Colonic mucosa (tissue), 4 donors: Measurements from ENCODE around the gene ILF2. TPM values are rescaled to one million over a fixed set of nuclear protein-coding genes. Genes with fewer than 3 reads are reported as not detected.

Experiments used
- DNase-seq: peaks from one replicate; pipeline ENCODE4 v3.0.0-alpha.2; 2020
- H3K27ac ChIP-seq: fragments of 200-600 bp; one replicate; pipeline ENCODE4 v1.8.0; 2021
- H3K27me3 ChIP-seq: fragments of 200-600 bp; one replicate; pipeline ENCODE4 v1.8.0; 2021
- H3K36me3 ChIP-seq: fragments of 200-600 bp; one replicate; pipeline ENCODE4 v1.8.0; 2021
- H3K4me1 ChIP-seq: fragments of 200-600 bp; one replicate; pipeline ENCODE4 v1.8.0; 2021; ENCODE audit warnings: mild to moderate bottlenecking
- H3K4me3 ChIP-seq: fragments of 200-600 bp; one replicate; pipeline ENCODE4 v1.8.0; 2021
- H3K9ac ChIP-seq, 2 donors: one replicate each; pipeline ENCODE4 v1.7.0; 2013; ENCODE audit warnings: control low read depth in 2 of 2, low read depth in 2 of 2, low read length in 2 of 2
- H3K9me3 ChIP-seq: fragments of 200-600 bp; one replicate; pipeline ENCODE4 v1.8.0; 2021
- intact Hi-C: fragments of 100-400 bp; cut with DNase I; formaldehyde crosslinking; loops from one replicate; pipeline ENCODE4 v1.14.1; 2022
- microRNA-seq: library from miRNA; unstranded; fragments of <30 nt; microRNA quantifications from one replicate; pipeline ENCODE4, GENCODE V29; 2019
- total RNA-seq, 2 donors: library from RNA; stranded (reverse); fragmentation: NEBNext Ultra II Directional in 1 of 2; extraction: Animal tissue kit (Norgen Biotek cat#: 25700) in 1 of 2; gene quantifications; one replicate each; pipeline ENCODE4 v1.2.1, GENCODE V29; 2021
- TF ChIP-seq, protein P1 (sequence below): fragments of 200-600 bp; IDR thresholded peaks from one replicate; pipeline ENCODE4 v1.8.0; 2022; ENCODE audit warnings: antibody characterized with exemption, mild to moderate bottlenecking
- donor health status: healthy.
- donor health status: DM: no; HTN: no; CAD: no.
- donor health status: DM: no; HTN: no; CAD: no.

ILF2 gene
- total RNA-seq, 2 donors from 2014 or later, result 105 to 171 TPM

DNA sequence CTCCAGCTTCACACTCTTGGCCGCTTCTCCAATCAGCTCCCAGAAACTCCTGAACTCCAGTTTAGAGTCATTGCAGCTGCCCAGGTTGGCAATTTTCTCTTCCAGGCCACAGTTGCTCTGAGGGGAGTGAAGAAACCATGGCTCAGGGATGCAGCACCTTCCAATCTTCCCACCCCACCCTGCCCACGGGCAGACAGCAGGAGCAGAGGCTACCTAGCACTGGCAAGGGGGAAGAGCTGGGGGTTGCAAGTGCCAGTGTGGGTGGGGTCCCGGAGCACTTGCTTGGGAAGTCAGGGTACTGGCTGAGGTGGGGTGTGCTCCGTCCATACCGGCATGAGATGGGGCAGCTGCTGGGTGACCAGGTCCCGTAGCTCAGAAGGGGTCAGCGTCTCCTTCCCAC, 55.9 kb downstream of the ILF2 start:
- no peak for DNase-seq
- Histone ChIP-seq H3K4me1 (peaks cover 10% of the 10 kb centered on the region), H3K36me3 (no peaks in the 10 kb centered on the region), H3K4me3 (peak overlapping the region; percentile 29), H3K27me3 (no peaks in the 10 kb centered on the region), H3K27ac (peak overlapping the region; percentile 67), H3K9ac (peak overlapping the region in 1 of 2 donors; percentile 64), H3K9me3 (no peaks in the 10 kb centered on the region)
- intact Hi-C loops, result loop anchor here (5.0 kb wide), 1 partner anchor 103 kb away; no protein-coding TSS in a partner anchor
- TF ChIP-seq, protein P1, sequence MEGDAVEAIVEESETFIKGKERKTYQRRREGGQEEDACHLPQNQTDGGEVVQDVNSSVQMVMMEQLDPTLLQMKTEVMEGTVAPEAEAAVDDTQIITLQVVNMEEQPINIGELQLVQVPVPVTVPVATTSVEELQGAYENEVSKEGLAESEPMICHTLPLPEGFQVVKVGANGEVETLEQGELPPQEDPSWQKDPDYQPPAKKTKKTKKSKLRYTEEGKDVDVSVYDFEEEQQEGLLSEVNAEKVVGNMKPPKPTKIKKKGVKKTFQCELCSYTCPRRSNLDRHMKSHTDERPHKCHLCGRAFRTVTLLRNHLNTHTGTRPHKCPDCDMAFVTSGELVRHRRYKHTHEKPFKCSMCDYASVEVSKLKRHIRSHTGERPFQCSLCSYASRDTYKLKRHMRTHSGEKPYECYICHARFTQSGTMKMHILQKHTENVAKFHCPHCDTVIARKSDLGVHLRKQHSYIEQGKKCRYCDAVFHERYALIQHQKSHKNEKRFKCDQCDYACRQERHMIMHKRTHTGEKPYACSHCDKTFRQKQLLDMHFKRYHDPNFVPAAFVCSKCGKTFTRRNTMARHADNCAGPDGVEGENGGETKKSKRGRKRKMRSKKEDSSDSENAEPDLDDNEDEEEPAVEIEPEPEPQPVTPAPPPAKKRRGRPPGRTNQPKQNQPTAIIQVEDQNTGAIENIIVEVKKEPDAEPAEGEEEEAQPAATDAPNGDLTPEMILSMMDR, result no peak

DNA sequence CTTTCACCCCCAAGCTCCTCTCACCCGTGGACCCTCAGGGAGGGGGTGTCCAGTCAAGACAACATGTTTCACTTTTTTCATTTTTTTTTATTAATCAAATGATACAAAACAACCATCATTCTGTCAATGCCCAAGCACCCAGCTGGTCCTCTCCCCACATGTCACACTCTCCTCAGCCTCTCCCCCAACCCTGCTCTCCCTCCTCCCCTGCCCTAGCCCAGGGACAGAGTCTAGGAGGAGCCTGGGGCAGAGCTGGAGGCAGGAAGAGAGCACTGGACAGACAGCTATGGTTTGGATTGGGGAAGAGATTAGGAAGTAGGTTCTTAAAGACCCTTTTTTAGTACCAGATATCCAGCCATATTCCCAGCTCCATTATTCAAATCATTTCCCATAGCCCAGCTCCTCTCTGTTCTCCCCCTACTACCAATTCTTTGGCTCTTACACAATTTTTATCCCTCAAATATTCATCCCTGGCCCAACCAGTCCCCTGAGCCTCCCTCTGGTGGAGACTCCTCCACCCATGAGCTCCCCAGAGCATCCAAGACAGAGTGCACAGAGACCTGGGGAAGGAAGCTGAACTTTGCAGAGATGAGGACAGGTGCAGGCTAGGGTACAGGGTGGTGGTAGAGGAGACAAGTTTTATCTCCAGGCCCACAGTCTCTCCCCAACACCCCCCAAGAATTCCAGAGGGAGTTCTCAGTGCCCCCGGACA, 56.4 kb downstream of the ILF2 start:
- peaks cover 16% of the 10 kb centered on the region for H3K4me1 ChIP-seq
- TF ChIP-seq, protein P1, result no peak
- H3K36me3 ChIP-seq, result no peaks in the 10 kb centered on the region
- H3K9ac ChIP-seq, result peak overlapping the region in 1 of 2 donors; percentile 64
- H3K4me3 ChIP-seq, result no peak overlapping the region
- DNase-seq, result no peak
- H3K9me3 ChIP-seq, result no peaks in the 10 kb centered on the region
- peak overlapping the region; percentile 67 for H3K27ac ChIP-seq
- intact Hi-C loops, result no loop called here
- no peaks in the 10 kb centered on the region for H3K27me3 ChIP-seq

DNA sequence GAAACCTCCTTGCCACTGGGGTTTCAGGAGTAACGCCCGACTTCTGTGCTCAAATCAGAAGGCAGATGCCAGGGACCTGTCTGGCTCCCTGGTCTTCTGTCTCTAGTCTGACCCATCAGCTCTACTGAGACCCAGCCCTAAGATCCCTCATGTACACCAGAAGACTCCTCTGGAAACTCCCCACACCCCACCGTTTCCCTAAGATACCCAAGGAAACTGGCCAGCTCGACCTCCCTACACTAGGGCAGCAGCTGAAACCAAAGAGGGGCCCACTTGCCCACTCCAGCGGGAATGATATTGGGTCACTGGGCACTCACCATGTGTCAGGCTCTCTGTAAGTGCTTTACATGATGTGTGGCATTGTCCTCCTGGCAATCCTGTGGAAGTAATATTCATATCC, 57.4 kb downstream of the ILF2 start:
- no peaks in the 10 kb centered on the region for H3K9me3 ChIP-seq
- H3K27ac ChIP-seq, result peak overlapping the region; percentile 94
- peaks cover 19% of the 10 kb centered on the region for H3K4me1 ChIP-seq
- intact Hi-C loops, result no loop called here
- no peaks in the 10 kb centered on the region for H3K36me3 ChIP-seq
- H3K27me3 ChIP-seq, result no peaks in the 10 kb centered on the region
- no peak for DNase-seq
- TF ChIP-seq, protein P1, result no peak
- peak overlapping the region; percentile 13 to 89 for H3K9ac ChIP-seq
- no peak overlapping the region for H3K4me3 ChIP-seq

DNA sequence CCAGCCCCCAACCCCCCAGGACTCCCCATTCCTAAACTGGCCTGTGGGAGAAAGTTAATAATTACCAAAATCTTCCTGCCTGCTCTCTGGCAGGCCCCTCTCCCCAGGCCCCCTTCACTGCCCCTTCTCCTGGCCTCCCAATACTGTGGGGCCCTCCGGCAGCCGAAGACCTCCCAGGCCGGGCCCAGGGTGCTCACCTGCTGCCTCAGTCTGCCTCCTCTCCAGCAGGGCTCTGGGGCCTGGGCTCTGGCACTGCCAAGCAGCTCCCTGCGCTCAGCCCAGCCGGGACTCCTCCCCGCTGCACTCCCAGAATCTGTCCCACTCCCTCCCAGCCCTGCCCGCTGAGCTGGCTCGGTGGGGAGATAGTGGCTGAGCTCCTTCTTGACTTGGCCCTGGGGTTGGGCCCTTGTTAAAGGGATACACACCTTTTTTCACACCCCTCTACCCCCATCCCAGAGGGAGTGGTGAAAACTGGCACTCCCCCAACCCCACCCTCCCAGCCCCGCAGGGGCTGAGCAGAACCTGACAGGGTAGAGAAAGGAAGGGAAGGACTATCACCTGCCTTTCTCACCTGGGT, 58.0 kb downstream of the ILF2 start, which contains the start of gene S100A16:
S100A16 (minus strand) TSS at position 383 of the 577 bp plus-strand sequence. CDS start 4,986 bp downstream, outside the sequence.
- Histone ChIP-seq H3K27me3 (no peaks in the 10 kb centered on the region), H3K9me3 (no peaks in the 10 kb centered on the region), H3K36me3 (no peaks in the 10 kb centered on the region), H3K9ac (peak within 1 kb of the TSS; percentile 89), H3K27ac (peak within 1 kb of the TSS; percentile 94), H3K4me3 (peak within 1 kb of the TSS; percentile 63), H3K4me1 (peaks cover 22% of the 10 kb centered on the region)
- TF ChIP-seq, protein P1, result no peak
- intact Hi-C loops, result no loop called here
- peak; percentile 96 for DNase-seq

DNA sequence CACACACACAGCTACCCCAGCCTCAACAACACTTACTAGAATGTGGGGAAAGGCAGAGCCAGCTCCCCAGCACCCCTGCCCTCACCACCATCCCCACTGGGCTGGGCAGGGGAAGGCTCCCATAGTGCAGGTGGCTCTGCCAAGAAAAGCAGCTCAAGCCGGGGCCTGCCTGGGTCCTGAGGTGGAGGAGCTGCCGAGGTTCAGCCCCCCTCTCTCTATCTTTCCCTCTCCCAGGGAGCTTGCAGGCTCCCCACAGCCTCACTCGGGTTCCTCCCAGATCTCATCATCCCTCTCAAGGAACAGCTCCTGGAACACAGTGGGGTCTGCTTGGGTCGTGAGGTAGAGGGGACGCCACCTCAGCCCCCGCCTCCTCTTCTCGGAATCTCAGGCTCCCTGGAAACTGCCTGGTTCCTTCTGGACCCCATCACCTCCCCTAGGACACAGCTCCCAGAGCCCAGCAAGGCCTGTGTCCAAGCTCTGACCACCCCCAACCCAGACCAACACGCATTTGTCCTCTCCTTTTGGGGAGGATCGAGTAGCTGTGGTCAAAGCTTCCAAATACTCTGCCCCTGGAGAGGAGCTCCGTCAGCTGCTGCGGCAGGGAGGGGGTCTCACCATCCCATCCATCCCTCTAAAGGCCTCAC, 58.6 kb downstream of the ILF2 start:
- Histone ChIP-seq H3K9me3 (no peaks in the 10 kb centered on the region), H3K27ac (peak overlapping the region; percentile 94), H3K36me3 (no peaks in the 10 kb centered on the region), H3K9ac (peak overlapping the region; percentile 89), H3K4me3 (peak overlapping the region; percentile 63), H3K27me3 (no peaks in the 10 kb centered on the region), H3K4me1 (peaks cover 22% of the 10 kb centered on the region)
- intact Hi-C loops, result no loop called here
- TF ChIP-seq, protein P1, result no peak
- DNase-seq, result no peak

Small RNA genes lying within 50 kb of the gene (microRNA-seq; reads per million reads assigned to microRNA genes)
- gene MIR8083, result not detected

Other genes with a start within 250 kb of the ILF2 start
- not detected for gene S100A7, start 210.3 kb downstream of the ILF2 start, total RNA-seq
- gene S100A6, start 135.0 kb downstream of the ILF2 start, total RNA-seq, result 1,000 to 10,000 TPM; 2,444 to 2,474 TPM
- not detected for gene S100A5, start 130.1 kb downstream of the ILF2 start, total RNA-seq
- gene S100A4, start 125.2 kb downstream of the ILF2 start, total RNA-seq, result 10 to 100 TPM; 41.8 to 83.8 TPM
- under 1 TPM in 1 of 2 donors, not detected in 1; 0.61 TPM for gene S100A3, start 121.7 kb downstream of the ILF2 start, total RNA-seq
- gene S100A2, start 105.1 kb downstream of the ILF2 start, total RNA-seq, result 1 to 10 TPM; 1.0 to 2.4 TPM
- 100 to 1,000 TPM; 232 to 288 TPM for gene S100A16, start 57.9 kb downstream of the ILF2 start, total RNA-seq
- 100 to 1,000 TPM; 543 to 565 TPM for gene S100A14, start 54.7 kb downstream of the ILF2 start, total RNA-seq
- 10 to 100 TPM; 45.2 to 67.2 TPM for gene S100A13, start 43.5 kb downstream of the ILF2 start, total RNA-seq
- gene S100A1, start 42.6 kb downstream of the ILF2 start, total RNA-seq, result 1 to 10 TPM in 1 of 2 donors, under 1 TPM in 1; 0.69 to 1.5 TPM
- 10 to 100 TPM; 51.3 to 88.6 TPM for gene CHTOP, start 36.9 kb downstream of the ILF2 start, total RNA-seq
- 10 to 100 TPM; 29.3 to 33.0 TPM for gene SNAPIN, start 12.3 kb downstream of the ILF2 start, total RNA-seq
- 1 to 10 TPM; 2.3 to 3.6 TPM for gene NPR1, start 7.7 kb upstream of the ILF2 start, total RNA-seq
- 10 to 100 TPM; 25.5 to 53.1 TPM for gene INTS3, start 57.1 kb upstream of the ILF2 start, total RNA-seq
- gene SLC27A3, start 104.4 kb upstream of the ILF2 start, total RNA-seq, result 10 to 100 TPM; 24.1 to 27.9 TPM